HEK293 (cell line): ENCODE data around the gene KIF12.

Source experiments
- CTCF ChIA-PET: fragments of 350-600 bp; formaldehyde crosslinking; extraction: SDS; loops from one replicate; lab custom pipeline; 2021; ENCODE audit warnings: antibody characterized with exemption; lab: Yijun Ruan, JAX
- POLR2A ChIA-PET: fragments of 300-600 bp; formaldehyde crosslinking; extraction: SDS; loops from one replicate; lab custom pipeline; 2020; ENCODE audit warnings: antibody characterized with exemption, inconsistent platforms; lab: Yijun Ruan, JAX
- H3K27ac ChIP-seq: fragments of 200-500 bp; sonication (Bioruptor generic); 2 replicates; pipeline ENCODE4 v1.5.1; 2014; ENCODE audit warnings: low read depth, low read length, control low read depth, inconsistent platforms; ENCODE audit errors: extremely low read depth
- H3K36me3 ChIP-seq, 2 experiments: fragments of 200-500 bp in 1 of 2; sonication (Bioruptor generic) in 1 of 2; 1 replicate in 1 of 2; 2 replicates in 1 of 2; pipeline ENCODE4 v1.5.1; 2014 to 2017; ENCODE audit warnings: inconsistent platforms in 2 of 2, low read length in 2 of 2; ENCODE audit not compliant: control insufficient read depth in 2 of 2, insufficient read depth in 1 of 2
- H3K4me1 ChIP-seq: fragments of 200-500 bp; sonication (Bioruptor generic); 2 replicates; pipeline ENCODE4 v1.5.1; 2014; ENCODE audit warnings: mild to moderate bottlenecking, low read length, inconsistent platforms; ENCODE audit not compliant: control insufficient read depth, insufficient read depth
- H3K4me3 ChIP-seq: 2 replicates; pipeline ENCODE4 v1.5.1; 2011; ENCODE audit warnings: low read depth, mild to moderate bottlenecking, control low read depth, low read length, moderate library complexity
- H3K9me3 ChIP-seq: fragments of 200-500 bp; sonication (Bioruptor generic); 2 replicates; pipeline ENCODE4 v1.5.1; 2014; ENCODE audit warnings: low read depth, low read length, inconsistent platforms; ENCODE audit not compliant: control insufficient read depth, insufficient read depth
- ELK4 ChIP-seq: IDR thresholded peaks from 2 replicates; pipeline ENCODE4 v1.6.1; 2011; ENCODE audit warnings: mild to moderate bottlenecking, low read depth, low read length, borderline replicate concordance
- GLIS1 ChIP-seq: fragments of 450-650 bp; formaldehyde crosslinking; IDR thresholded peaks from 2 replicates; pipeline ENCODE4 v1.5.1; 2016; ENCODE audit warnings: missing biosample characterization, missing genetic modification characterization
- GLIS2 ChIP-seq: fragments of 450-650 bp; formaldehyde crosslinking; IDR thresholded peaks from 2 replicates; pipeline ENCODE4 v1.5.1; 2016; ENCODE audit warnings: missing biosample characterization, missing genetic modification characterization
- PRDM4 ChIP-seq: fragments of 450-650 bp; formaldehyde crosslinking; IDR thresholded peaks from 2 replicates; pipeline ENCODE4 v1.5.1; 2017; ENCODE audit warnings: missing biosample characterization, missing genetic modification characterization
- REST ChIP-seq: fragments of 450-650 bp; formaldehyde crosslinking; IDR thresholded peaks from 2 replicates; pipeline ENCODE4 v1.5.1; 2016; ENCODE audit warnings: missing biosample characterization, missing genetic modification characterization
- ZNF121 ChIP-seq: fragments of 450-650 bp; formaldehyde crosslinking; IDR thresholded peaks from 2 replicates; pipeline ENCODE4 v1.5.1; 2016; ENCODE audit warnings: missing biosample characterization, missing genetic modification characterization
- ZNF184 ChIP-seq: fragments of 450-650 bp; IDR thresholded peaks from 2 replicates; pipeline ENCODE4 v1.5.1; 2018; ENCODE audit warnings: missing biosample characterization, mild to moderate bottlenecking, missing genetic modification characterization
- ZNF211 ChIP-seq: fragments of 450-650 bp; formaldehyde crosslinking; IDR thresholded peaks from 2 replicates; pipeline ENCODE4 v1.5.1; 2016; ENCODE audit warnings: low read depth, missing biosample characterization, missing genetic modification characterization
- ZNF292 ChIP-seq: fragments of 450-650 bp; formaldehyde crosslinking; IDR thresholded peaks from 2 replicates; pipeline ENCODE4 v1.5.1; 2016; ENCODE audit warnings: low read depth, missing biosample characterization, missing genetic modification characterization, borderline replicate concordance
- ZNF560 ChIP-seq: fragments of 450-650 bp; formaldehyde crosslinking; IDR thresholded peaks from 2 replicates; pipeline ENCODE4 v1.5.1; 2017; ENCODE audit warnings: missing biosample characterization, missing genetic modification characterization, borderline replicate concordance
- ZNF692 ChIP-seq: fragments of 450-650 bp; formaldehyde crosslinking; IDR thresholded peaks from 2 replicates; pipeline ENCODE4 v1.5.1; 2016; ENCODE audit warnings: missing biosample characterization, missing genetic modification characterization
- ZNF701 ChIP-seq: fragments of 450-650 bp; formaldehyde crosslinking; IDR thresholded peaks from 2 replicates; pipeline ENCODE4 v1.5.1; 2016; ENCODE audit warnings: missing biosample characterization, missing genetic modification characterization
- ZNF747 ChIP-seq: fragments of 450-650 bp; formaldehyde crosslinking; IDR thresholded peaks from 2 replicates; pipeline ENCODE4 v1.5.1; 2016; ENCODE audit warnings: missing biosample characterization, missing genetic modification characterization
- ZNF837 ChIP-seq: fragments of 450-650 bp; formaldehyde crosslinking; IDR thresholded peaks from 2 replicates; pipeline ENCODE4 v1.5.1; 2016; ENCODE audit warnings: missing biosample characterization, missing genetic modification characterization

The KIF12 gene

GRCh38 chr9:114078021-114078780, 20.9 kb downstream of the KIF12 start, which contains the start of gene AMBP:
Gene AMBP (minus strand): TSS chr9:114078300. CDS start chr9:114078209, 91 bp downstream.
- no peak for TF ChIP-seq ZNF121 (tag by site-specific recombination)
- TF ChIP-seq REST (tag by site-specific recombination), result no peak
- no peak for TF ChIP-seq ZNF747 (tag by site-specific recombination)
- no peak within 1 kb of the TSS for H3K4me3 ChIP-seq
- H3K4me1 ChIP-seq, result no peaks in the 10 kb centered on the region
- no peaks in the 10 kb centered on the region for H3K36me3 ChIP-seq
- ChIA-PET POLR2A (no interaction called here), CTCF (interaction anchor here (1.1 to 3.1 kb wide), 2 partner anchors 30 to 213 kb away, joined by 3 to 12 read pairs; no protein-coding TSS in a partner anchor)
- no peak within 1 kb of the TSS for H3K27ac ChIP-seq
- H3K9me3 ChIP-seq, result no peaks in the 10 kb centered on the region

- TF ChIP-seq ZNF211 (tag by site-specific recombination), result no peak
- TF ChIP-seq ZNF692 (tag by site-specific recombination), result no peak
- TF ChIP-seq ELK4, result no peak
- TF ChIP-seq ZNF701 (tag by site-specific recombination), result no peak
- TF ChIP-seq ZNF837 (tag by site-specific recombination), result no peak
- Histone ChIP-seq H3K27ac (no peak overlapping the region), H3K36me3 (no peaks in the 10 kb centered on the region), H3K9me3 (no peaks in the 10 kb centered on the region), H3K4me1 (no peaks in the 10 kb centered on the region), H3K4me3 (no peak overlapping the region)
- ChIA-PET POLR2A (no interaction called here), CTCF (interaction anchor here (0.6 to 3.1 kb wide), 4 partner anchors 10 to 214 kb away, joined by 3 to 12 read pairs (median 5); no protein-coding TSS in a partner anchor)
Observed at GRCh38 chr9:114077162-114077837, 21.8 kb downstream of the KIF12 start.

- no peak overlapping the region for H3K4me3 ChIP-seq
- H3K9me3 ChIP-seq, result no peaks in the 10 kb centered on the region
- ChIA-PET CTCF (interaction anchor here (0.6 to 1.1 kb wide), 3 partner anchors 11 to 31 kb away, joined by 3 to 7 read pairs (median 3); no protein-coding TSS in a partner anchor), POLR2A (no interaction called here)
- no peak overlapping the region for H3K27ac ChIP-seq
- no peak for TF ChIP-seq ZNF292 (tag by site-specific recombination)
- no peak for TF ChIP-seq GLIS2
- no peak for TF ChIP-seq ZNF692 (tag by site-specific recombination)
- no peak for TF ChIP-seq PRDM4 (tag by site-specific recombination)
- no peak for TF ChIP-seq ZNF560 (tag by site-specific recombination)
- no peak for TF ChIP-seq GLIS1
- TF ChIP-seq ZNF184 (tag by site-specific recombination), result no peak
- H3K36me3 ChIP-seq, result no peaks in the 10 kb centered on the region
- no peaks in the 10 kb centered on the region for H3K4me1 ChIP-seq
Observed at GRCh38 chr9:114076237-114077161, 22.6 kb downstream of the KIF12 start.
